Chondrocyte (in vitro differentiated cells): ENCODE data around the gene SNAP91. TPM values are rescaled to one million over a fixed set of nuclear protein-coding genes. Genes with fewer than 3 reads are reported as not detected.

Experiments used
- DNase-seq: peaks from one replicate; pipeline ENCODE4 v3.0.0; 2021; ENCODE audit warnings: mixed read lengths, low spot score
- H3K27ac Mint-ChIP-seq: one replicate; pipeline ENCODE4 v1.8.0; 2021; ENCODE audit warnings: mild to moderate bottlenecking, moderate library complexity, mixed read lengths; ENCODE audit not compliant: unreplicated experiment
- H3K27me3 Mint-ChIP-seq: 2 replicates; pipeline ENCODE4 v1.8.0; 2021; ENCODE audit warnings: low read depth, mixed read lengths
- H3K36me3 Mint-ChIP-seq: 2 replicates; pipeline ENCODE4 v1.8.0; 2021; ENCODE audit warnings: low read depth, mixed read lengths
- H3K4me1 Mint-ChIP-seq: 2 replicates; pipeline ENCODE4 v1.8.0; 2021; ENCODE audit warnings: low read depth, mild to moderate bottlenecking, mixed read lengths
- H3K4me3 Mint-ChIP-seq: one replicate; pipeline ENCODE4 v1.8.0; 2021; ENCODE audit warnings: mild to moderate bottlenecking, moderate library complexity, mixed read lengths; ENCODE audit not compliant: unreplicated experiment
- H3K9me3 Mint-ChIP-seq: 2 replicates; pipeline ENCODE4 v1.8.0; 2021; ENCODE audit warnings: low read depth, mixed read lengths
- total RNA-seq: library from RNA; stranded (reverse); gene quantifications from 3 replicates; pipeline ENCODE4 v1.2.1, GENCODE V29; 2021
- TF ChIP-seq, protein P1 (sequence below): fragments of 200-600 bp; sonication (generic); IDR thresholded peaks from 2 replicates; pipeline ENCODE4 v1.5.0; 2021; ENCODE audit warnings: antibody characterized with exemption, mild to moderate bottlenecking, moderate library complexity

SNAP91 gene
- total RNA-seq, 1 donor from 2014 or later, result 0.20 TPM

- Mint-ChIP-seq H3K4me3 (no peak overlapping the region), H3K27me3 (peaks cover 26% of the 10 kb centered on the region), H3K9me3 (peaks cover 5% of the 10 kb centered on the region), H3K4me1 (no peaks in the 10 kb centered on the region), H3K36me3 (peaks cover 4% of the 10 kb centered on the region), H3K27ac (peak overlapping the region; percentile 37)
- TF ChIP-seq, protein P1, sequence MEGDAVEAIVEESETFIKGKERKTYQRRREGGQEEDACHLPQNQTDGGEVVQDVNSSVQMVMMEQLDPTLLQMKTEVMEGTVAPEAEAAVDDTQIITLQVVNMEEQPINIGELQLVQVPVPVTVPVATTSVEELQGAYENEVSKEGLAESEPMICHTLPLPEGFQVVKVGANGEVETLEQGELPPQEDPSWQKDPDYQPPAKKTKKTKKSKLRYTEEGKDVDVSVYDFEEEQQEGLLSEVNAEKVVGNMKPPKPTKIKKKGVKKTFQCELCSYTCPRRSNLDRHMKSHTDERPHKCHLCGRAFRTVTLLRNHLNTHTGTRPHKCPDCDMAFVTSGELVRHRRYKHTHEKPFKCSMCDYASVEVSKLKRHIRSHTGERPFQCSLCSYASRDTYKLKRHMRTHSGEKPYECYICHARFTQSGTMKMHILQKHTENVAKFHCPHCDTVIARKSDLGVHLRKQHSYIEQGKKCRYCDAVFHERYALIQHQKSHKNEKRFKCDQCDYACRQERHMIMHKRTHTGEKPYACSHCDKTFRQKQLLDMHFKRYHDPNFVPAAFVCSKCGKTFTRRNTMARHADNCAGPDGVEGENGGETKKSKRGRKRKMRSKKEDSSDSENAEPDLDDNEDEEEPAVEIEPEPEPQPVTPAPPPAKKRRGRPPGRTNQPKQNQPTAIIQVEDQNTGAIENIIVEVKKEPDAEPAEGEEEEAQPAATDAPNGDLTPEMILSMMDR, result no peak
- no peak for DNase-seq
Measured at GRCh38 chr6:83536647-83537589, 172.0 kb downstream of the SNAP91 start.

- H3K4me3 Mint-ChIP-seq, result no peak overlapping the region
- H3K27ac Mint-ChIP-seq, result no peak overlapping the region
Measured at GRCh38 chr6:83536034-83536646, 172.8 kb downstream of the SNAP91 start.

GRCh38 chr6:83518816-83519480 lies 190.0 kb downstream of the SNAP91 start:
- H3K9me3 Mint-ChIP-seq, result no peaks in the 10 kb centered on the region
- DNase-seq, result no peak
- TF ChIP-seq, protein P1, result peak; percentile 72
- peak overlapping the region; percentile 33 for H3K27ac Mint-ChIP-seq
- H3K27me3 Mint-ChIP-seq, result no peaks in the 10 kb centered on the region
- peaks cover 36% of the 10 kb centered on the region for H3K4me1 Mint-ChIP-seq
- H3K4me3 Mint-ChIP-seq, result no peak overlapping the region
- H3K36me3 Mint-ChIP-seq, result peaks cover 19% of the 10 kb centered on the region

More at GRCh38 chr6:83536034-83536646, 172.8 kb downstream of the SNAP91 start:
- peaks cover 25% of the 10 kb centered on the region for H3K27me3 Mint-ChIP-seq
- TF ChIP-seq, protein P1, result peak; percentile 87
- H3K4me1 Mint-ChIP-seq, result no peaks in the 10 kb centered on the region
- no peak for DNase-seq
- peaks cover 4% of the 10 kb centered on the region for H3K9me3 Mint-ChIP-seq
- peaks cover 4% of the 10 kb centered on the region for H3K36me3 Mint-ChIP-seq

GRCh38 chr6:83517500-83517899 lies 191.4 kb downstream of the SNAP91 start:
- Mint-ChIP-seq H3K27me3 (no peaks in the 10 kb centered on the region), H3K9me3 (no peaks in the 10 kb centered on the region), H3K4me1 (peaks cover 48% of the 10 kb centered on the region), H3K27ac (no peak overlapping the region), H3K36me3 (peaks cover 7% of the 10 kb centered on the region), H3K4me3 (no peak overlapping the region)
- TF ChIP-seq, protein P1, result no peak
- DNase-seq, result no peak
